Skeletal muscle cell (primary cell): ENCODE measurements around the gene RHOBTB3.

Experiments used
- DNase-seq: peaks from one replicate; pipeline ENCODE4 v3.0.0-alpha.2; 2010; ENCODE audit warnings: low read depth
- H3K4me3 ChIP-seq: 2 replicates; pipeline ENCODE4 v1.5.1; 2011; ENCODE audit warnings: low read depth, mild to moderate bottlenecking, control low read depth, low read length, moderate library complexity

Gene RHOBTB3

GRCh38 chr5:95784514-95785302, 53.6 kb downstream of the RHOBTB3 start:
- no peak overlapping the region for H3K4me3 ChIP-seq
- no peak for DNase-seq

GRCh38 chr5:95786821-95787418, 55.8 kb downstream of the RHOBTB3 start:
- no peak overlapping the region for H3K4me3 ChIP-seq
- DNase-seq, result no peak

GRCh38 chr5:95788493-95788892, 57.4 kb downstream of the RHOBTB3 start:
- no peak for DNase-seq
- H3K4me3 ChIP-seq, result no peak overlapping the region

GRCh38 chr5:95791751-95792150, 60.6 kb downstream of the RHOBTB3 start:
- DNase-seq, result no peak
- no peak overlapping the region for H3K4me3 ChIP-seq

GRCh38 chr5:95794070-95794516, 63.0 kb downstream of the RHOBTB3 start:
- no peak for DNase-seq
- H3K4me3 ChIP-seq, result no peak overlapping the region

GRCh38 chr5:95797301-95797700, 66.2 kb downstream of the RHOBTB3 start:
- no peak for DNase-seq
- no peak overlapping the region for H3K4me3 ChIP-seq

GRCh38 chr5:95798048-95798447, 66.9 kb downstream of the RHOBTB3 start:
- DNase-seq, result no peak

GRCh38 chr5:95798545-95798944, 67.4 kb downstream of the RHOBTB3 start:
- H3K4me3 ChIP-seq, result no peak overlapping the region
- no peak for DNase-seq

More at GRCh38 chr5:95798048-95798447, 66.9 kb downstream of the RHOBTB3 start:
- no peak overlapping the region for H3K4me3 ChIP-seq

GRCh38 chr5:95799191-95799835, 68.2 kb downstream of the RHOBTB3 start:
- no peak for DNase-seq
- H3K4me3 ChIP-seq, result no peak overlapping the region

GRCh38 chr5:95800553-95800952, 69.4 kb downstream of the RHOBTB3 start:
- H3K4me3 ChIP-seq, result no peak overlapping the region
- DNase-seq, result no peak

- H3K4me3 ChIP-seq, result no peak overlapping the region
- DNase-seq, result no peak
Observed at GRCh38 chr5:95801532-95801931, 70.4 kb downstream of the RHOBTB3 start.

- no peak for DNase-seq
- H3K4me3 ChIP-seq, result no peak overlapping the region
Observed at GRCh38 chr5:95801961-95802360, 70.8 kb downstream of the RHOBTB3 start.

GRCh38 chr5:95803271-95804148, 72.4 kb downstream of the RHOBTB3 start:
- H3K4me3 ChIP-seq, result no peak overlapping the region
- no peak for DNase-seq

- no peak for DNase-seq
- no peak overlapping the region for H3K4me3 ChIP-seq
Observed at GRCh38 chr5:95804736-95805539, 73.8 kb downstream of the RHOBTB3 start.

- DNase-seq, result no peak
- no peak overlapping the region for H3K4me3 ChIP-seq
Observed at GRCh38 chr5:95806687-95807086, 75.6 kb downstream of the RHOBTB3 start.

- no peak overlapping the region for H3K4me3 ChIP-seq
- no peak for DNase-seq
Observed at GRCh38 chr5:95808013-95808685, 77.0 kb downstream of the RHOBTB3 start.

- no peak overlapping the region for H3K4me3 ChIP-seq
- peak; percentile 91 for DNase-seq
Observed at GRCh38 chr5:95808686-95809413, 77.7 kb downstream of the RHOBTB3 start.
